GM18508 (cell line): ENCODE measurements around the gene BLID.

ENCODE experiments used
- ATAC-seq: cut with Tn5 transposase; IDR thresholded peaks from one replicate; pipeline ENCODE4 v1.9.1; 2021; ENCODE audit warnings: moderate number of reproducible peaks; ENCODE audit not compliant: insufficient read depth, unreplicated experiment

BLID gene, protein sequence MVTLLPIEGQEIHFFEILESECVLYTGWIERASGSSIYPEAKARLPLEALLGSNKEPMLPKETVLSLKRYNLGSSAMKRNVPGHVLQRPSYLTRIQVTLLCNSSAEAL

DNA sequence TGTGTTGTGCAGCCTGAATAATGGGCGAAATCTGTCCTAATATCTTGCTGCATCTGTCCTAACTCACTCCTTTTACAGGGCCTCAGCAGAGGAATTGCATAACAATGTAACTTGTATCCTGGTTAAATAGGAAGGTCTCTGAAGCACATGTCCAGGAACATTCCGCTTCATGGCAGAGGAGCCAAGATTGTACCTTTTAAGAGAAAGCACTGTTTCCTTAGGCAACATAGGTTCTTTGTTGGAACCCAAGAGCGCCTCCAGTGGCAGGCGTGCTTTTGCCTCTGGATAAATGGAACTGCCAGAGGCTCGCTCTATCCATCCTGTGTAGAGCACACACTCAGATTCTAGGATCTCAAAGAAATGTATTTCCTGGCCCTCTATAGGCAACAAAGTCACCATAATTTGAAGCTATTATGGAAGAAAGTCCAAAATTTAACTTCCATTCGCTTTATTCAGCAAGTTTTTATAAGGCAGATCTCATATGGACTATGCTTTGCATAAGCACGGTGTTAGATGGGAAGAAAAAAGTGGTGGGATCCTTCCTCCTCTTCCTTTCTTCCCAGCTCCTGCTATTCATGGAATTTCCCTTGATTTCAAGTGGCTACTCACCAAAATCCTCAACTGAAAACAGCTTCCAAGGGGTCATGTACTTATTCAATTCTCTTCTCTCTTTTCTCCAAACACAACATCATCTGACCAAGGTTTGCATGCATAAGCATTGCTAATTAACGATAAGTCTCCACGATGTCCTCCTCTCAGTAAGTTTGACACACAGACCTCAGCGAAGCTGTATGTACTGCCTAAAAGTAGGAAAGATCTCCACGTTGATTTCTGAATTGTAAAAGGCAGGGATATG, at the start of gene BLID:
Gene BLID (minus strand): TSS at position 692 of the 856 bp plus-strand sequence. CDS start 293 bp downstream, at position 399.
- ATAC-seq, result no peak

DNA sequence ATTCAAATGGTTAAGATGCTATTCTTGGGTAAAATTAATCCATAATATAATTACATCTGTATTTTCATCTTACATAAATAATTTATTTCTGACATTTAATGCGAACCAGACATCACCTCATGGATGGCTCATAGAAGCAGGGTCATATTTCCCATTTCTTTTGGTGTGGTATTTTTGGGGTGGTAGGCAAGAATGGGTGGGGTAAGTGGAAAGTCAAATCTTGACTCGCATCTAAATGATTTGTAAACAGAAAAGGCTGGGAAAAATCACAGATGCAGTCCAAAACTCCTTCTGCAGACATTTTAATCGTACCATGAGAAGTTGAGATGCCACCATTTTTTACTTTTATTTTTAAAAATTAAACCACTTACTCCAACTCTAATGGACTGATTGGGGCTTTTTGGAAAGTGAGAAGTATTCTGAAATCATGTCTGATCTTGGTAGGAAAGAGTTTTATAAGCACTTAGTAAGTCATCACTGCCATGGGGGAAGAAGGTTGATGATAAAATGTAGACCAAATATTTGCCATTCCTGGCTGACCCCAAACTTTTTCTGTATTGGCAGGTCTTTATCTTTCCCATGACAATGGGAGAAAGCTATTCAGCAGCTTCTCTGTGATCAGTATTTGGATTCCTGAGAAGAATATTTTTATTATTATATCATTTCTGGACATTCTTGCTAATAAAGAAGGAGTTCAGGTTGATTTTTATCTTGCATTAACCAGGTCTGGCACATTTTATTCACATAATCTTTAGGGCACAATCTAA, 47.2 kb upstream of the BLID start:
- ATAC-seq, result no peak

DNA sequence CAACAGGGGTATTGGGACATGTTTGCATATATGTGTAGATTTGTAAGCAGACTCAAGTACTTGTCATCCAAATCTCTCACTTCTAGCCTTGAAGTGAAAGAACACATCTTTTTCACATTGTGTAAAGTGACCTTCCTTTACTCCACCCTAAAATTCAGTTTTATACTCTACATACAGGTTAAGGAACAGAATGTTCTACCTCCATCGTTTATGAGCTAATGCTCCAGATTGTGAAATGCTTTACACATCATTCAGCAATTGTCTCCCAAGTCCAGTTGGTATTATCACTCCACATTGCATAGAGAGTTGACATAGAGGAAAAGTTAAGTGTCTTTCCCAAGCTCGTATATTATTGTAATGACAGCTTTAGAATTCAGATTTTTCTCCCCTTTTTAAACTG, 46.1 kb upstream of the BLID start:
- no peak for ATAC-seq

DNA sequence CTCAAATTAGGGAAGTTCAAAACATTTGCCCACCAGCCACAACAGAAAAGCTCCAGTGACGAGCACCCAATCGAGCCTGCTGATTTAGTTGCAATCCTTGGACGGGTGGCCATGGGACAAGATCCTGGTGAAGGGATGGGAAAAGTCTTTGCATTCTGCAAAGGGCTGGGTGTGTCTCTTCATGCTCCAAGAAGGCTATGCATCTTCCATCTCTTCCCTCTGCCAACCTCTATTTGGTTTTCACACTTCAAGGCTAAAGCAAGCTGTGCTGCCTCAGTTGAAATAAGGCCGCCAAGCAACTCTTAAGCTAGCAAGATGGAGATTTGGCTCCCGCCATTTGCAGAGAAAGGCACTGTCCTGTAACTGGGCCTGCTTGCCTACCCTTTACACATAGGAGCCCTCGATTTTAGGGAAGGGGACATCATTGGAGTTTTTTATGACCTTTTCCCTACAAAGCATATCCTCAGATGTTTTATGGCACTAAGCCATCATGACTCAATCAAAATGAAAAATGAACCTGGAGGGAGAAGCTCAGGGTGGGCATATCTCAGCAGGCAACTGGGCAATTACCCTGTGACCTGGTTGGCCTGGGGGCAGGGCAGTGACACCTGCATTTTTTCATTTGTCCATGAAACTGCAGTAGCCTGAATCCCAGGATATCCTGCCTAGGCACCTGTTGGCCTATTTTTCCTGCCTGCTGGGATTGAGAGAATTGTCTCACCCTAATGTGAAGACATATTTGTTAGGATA, 45.0 kb upstream of the BLID start:
- ATAC-seq, result no peak

DNA sequence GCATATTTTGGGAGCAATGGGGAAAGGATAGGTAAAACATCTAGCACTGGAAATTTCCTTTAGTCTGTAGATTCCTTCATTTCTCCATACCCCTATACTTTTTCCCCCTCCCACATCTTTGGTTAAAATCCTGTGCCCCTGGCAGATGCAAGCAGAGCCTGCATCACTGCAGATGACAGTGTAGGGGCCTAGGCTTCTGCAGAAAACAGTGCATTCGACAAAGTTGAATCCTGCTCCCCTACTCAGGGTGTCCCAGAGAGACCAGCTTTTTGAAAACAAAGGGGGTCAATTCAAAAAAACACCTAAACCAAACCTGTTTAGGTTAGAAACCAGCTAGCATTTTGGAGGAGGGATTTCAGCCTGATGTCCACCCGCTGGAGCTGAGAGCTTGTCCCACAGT, 43.8 kb upstream of the BLID start:
- ATAC-seq, result no peak

DNA sequence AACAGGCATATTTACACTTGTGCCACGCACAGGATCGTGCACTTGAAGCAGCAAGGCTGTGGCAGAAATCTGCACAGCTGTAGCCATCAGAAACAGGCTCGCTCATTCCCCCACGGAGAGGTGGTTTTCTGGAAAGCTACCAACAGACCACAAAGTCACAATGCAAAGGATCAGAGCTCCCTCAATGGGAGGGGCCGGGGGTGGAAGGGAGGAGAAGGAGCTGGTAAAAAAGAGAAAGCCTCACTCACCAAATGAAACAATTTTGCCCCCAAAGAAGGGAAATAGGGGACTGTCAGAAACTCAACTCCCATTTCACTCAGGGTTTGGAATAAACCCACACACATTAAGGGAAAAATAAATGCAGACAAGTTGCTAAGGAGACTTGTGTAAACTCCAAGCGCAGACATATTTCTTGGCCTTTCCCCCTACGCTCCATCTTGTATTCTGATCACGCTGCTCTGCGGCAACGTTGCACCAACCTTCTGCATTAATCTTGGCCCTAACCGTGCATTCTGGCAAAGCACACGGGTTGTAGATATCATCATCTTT, 43.2 kb upstream of the BLID start:
- ATAC-seq, result no peak

DNA sequence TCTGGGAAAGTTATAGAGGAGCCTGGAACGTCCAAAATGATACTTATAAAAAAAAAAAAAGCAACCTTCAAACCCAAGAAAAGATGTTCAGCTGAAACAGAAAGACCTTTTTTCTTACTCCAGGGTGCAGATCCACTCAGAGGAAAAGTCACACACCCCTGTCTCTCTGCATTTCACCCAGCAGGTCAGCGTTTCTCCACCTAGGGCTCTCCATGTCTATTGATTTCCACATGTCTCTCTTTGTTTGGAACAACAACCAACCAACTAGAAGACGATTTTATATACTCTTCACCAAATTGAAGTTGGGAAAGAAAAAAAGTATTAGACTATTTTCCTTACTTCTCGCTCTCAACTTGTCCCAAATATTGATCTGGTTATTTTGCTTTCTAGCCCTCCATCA, 42.2 kb upstream of the BLID start:
- no peak for ATAC-seq

DNA sequence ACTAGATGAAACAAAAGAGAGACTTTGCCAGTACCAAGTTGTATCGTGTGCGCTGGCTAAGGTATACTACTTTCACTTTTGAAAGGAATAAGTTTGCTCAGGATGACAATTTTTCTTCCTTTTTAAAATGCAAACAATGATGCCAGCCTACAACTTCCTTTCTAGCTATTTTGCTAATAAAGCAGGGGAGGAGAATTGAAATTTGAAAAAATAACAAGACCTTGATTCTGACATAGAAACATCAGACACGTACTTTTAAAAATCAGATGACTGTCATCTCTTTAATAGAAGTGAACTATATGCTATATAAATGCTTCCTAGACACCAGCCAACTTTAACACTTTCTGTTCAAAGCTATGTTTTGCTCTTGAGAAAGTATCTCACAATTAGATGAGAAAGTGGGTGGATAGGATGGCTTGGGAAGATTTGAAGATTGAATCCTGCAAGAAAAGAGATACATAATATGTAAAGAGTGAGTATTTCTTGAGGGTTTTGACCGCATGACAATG, 41.7 kb upstream of the BLID start:
- no peak for ATAC-seq

DNA sequence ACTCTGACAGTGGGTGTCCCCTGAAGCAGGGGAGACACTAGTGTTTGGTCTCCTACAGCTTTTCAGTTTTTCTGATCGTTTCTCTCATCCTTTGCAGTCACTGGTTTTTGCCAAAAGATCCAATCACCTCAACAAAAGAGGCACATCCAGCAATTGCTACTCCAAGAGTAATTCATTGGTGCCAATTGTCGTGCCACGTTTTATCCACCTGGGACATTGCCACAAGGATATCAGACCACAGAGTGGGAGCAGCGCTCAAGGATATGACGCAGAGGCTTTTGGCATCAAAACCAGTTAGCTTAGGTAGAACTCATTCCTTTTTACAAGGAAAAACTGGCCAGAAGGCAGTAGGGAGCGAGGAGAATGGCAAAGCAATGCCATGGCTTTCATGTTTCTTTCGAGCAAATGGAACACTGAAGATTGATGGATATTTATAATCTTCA, 40.9 kb upstream of the BLID start:
- ATAC-seq, result no peak

DNA sequence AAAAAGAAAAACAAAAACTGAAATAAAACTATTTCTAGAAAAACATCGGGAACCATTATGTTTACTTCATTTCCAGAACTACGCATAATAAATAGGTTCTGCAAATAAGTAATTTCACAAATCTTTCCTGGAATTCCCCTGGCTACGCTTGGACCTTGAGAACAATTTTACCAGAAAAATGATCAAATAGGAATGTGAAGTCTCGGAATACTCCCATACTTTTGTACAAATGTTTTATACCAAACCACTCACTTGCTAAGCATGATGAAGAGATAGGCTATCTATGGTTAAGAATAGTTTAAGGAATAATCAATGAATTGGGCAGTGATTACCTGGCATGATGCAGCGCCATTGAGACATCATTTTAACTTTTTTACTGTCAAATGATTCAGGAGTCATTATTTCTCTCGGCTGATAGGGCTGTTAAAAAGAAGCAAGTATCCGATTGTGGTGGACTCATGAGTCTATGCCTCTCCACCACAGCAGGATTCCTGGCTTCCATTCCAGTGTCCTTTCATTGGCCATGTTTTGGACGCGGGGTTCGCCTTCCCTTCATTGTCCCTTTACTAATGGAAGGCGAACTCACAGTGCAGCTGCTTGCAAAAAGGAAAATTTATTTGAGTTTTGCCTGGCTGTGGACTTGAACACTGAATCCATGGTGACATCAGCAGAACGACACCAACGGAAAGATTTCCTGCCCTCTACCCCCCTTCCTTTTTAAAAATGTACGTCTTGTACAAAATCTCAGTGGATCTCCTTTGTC, 39.9 kb upstream of the BLID start:
- ATAC-seq, result no peak

DNA sequence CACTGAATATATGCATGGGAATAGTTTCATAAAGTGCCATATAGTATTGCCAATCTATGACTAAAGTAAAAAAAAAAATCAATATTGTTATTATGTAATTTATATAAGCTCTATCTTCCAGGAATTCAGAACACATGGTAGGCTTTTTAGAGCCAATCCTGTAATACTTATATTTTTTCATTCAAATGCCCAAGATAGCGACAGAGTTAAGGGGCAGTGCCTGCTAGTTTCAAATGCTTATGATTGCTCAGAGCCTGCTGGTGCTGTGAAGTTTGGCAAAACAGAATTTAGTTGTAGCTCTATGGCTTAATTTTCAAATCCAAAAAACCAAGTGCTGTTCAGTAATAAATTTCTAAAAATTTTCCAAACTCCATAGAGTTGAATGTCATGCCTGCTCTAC, 39.0 kb upstream of the BLID start:
- ATAC-seq, result no peak

DNA sequence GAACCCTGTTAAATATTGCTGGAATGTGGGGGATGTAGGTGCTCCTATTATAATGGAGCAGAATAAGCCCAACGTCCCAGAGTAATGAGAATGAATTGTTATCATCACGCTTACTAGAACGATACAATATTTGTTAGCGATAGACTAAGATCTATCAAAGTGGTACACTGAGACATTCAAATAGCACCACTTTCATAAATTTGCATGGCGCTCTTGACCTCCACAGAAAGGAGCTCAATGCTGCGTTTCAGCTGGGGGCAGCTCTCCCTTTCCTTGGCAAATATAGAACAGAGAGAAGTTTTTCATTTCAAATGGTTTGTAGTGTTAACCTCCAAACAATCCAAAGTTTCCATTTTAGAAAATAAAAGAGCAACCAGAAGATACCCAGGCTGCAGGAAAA, 38.2 kb upstream of the BLID start:
- ATAC-seq, result no peak

DNA sequence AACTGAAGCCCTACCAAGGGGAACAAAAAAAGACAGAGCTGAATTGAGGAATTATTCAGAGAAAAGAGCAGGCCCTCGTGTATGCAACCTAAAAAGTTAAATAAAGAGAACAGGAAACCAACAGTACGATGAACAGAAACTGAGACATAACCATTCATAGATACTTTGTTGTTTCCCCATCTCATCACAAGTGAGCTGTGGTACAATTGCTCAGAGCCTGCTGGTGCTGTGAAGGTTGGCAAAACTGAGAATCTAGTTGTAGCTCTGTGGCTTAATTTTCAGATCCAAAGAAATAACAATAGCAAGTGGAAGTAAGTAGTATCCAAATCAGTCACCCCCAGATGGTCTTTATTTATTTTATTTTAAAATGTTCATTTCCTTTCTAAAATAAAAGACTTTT, 37.7 kb upstream of the BLID start:
- ATAC-seq, result no peak

DNA sequence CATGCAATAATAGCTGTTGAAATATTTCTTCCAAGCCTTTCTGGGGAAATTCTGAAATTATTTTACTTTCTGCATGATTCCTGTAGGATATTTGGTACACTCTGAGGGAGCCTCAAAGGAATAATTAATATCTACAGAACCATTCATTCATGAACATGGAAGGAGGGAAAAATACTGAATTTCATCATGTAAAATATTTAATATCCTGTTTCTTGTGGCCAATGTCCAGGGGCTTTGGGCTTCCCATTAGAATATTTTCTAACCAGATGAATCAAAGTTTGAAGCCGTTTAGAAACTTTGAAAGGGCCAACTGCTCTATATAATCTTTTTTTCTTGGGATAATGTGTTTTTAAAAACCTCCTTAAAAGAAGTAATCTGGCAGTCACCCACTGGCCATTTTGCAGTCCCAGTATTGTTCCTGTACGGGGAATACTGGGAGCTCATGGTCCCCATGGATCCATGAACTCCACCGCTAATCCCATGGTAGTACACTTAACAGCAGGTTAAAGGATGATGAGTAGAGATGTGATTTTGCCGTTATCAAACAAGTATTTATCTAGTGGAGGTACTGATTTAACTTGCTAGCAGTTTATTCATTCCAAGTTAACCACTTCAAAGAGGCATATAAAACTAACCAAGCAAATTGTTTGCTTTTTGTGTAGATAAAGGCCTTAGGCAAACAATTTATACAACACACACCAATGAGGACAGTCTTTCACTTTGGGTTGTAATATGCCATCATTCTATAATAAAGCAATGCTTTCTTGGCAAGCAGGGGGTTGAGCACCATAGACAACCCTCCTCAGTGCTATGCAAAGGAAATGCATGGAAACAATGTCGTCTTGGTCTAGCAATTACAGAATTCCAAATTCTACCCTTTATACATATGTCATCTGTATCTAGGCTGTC, 34.5 kb upstream of the BLID start:
- no peak for ATAC-seq

DNA sequence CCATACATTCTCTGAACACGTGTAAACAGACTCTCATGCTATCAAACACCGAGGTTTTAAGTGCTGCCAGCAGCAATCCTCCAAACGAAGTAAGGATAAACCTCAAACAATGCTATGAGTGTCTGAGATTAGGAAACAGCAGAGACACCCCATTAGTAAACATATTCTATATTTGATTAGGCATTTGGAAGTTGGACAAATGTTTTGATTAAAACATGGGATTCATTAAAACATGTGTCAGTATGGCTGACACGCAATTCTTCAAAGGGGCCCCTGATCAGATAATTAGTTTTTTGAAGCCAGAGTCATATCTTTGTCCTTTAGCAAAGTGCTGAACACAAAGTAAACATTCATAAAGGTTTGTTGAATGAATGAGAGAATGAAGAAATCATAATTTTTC, 33.2 kb upstream of the BLID start:
- ATAC-seq, result no peak

DNA sequence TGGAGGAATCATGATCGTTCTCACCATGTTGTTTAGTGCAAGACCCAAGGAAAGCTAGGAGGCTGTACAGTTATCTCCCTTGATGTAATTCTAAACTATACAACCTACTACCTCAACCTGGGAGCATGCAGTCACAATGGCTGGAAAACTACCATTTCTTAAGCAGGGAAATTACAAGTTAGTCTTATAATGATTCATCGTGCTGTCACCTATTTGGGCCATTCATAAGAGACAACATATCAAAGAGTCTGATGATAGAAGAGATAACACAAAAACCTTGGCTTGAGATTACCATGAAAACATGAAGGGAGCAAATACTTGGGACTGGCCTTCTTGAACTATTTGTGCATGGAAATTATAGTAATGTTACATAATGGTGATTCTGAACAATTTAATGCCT, 30.5 kb upstream of the BLID start:
- ATAC-seq, result no peak

DNA sequence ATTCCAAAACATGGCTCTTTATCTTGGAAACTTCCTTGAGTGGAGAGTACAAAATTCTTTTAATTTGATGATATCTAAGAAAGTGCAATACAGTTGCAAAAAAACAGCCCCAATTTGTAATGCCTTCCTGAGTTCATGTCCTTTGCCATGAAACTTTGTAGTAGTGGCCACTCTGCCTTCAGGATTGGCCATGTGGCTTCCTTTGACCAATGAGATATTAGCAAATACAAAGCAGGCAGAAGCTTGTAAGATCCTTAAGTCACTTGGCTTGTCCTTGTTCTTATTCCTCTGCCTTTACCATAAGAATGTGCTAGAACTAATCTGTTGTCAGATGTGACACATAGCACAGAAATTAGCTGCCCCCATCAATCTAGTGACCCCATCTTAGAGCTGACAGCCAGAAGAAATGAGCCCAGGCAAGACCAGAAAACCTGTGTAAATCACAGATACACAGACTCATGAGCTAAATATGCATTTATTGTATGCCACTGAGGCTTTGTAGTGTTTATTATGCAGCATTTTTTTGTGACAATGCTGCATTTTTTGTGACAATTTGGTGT, 29.8 kb upstream of the BLID start:
- no peak for ATAC-seq

DNA sequence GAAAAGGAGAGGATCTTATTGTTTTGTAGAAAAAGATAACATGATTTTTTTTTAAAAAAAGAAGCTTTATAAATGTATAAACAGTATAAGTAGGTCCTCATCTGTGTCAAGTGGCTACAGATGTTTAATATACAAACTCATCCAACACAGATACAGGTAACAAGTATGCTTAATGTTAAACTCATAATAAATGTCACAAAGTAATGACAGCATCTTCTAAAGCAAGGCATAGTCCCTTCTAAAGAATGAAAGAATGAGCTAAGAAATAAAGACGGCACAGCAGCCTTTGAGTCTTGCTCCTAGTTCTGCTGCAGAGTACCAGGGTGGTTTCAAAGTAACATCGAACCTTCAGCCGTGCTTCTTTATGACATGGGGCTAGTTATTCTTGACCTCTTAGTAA, 28.7 kb upstream of the BLID start:
- no peak for ATAC-seq
